GM15510 (cell line): ENCODE results near the gene RAMACL.

Experiments used
- POLR2A ChIP-seq: IDR thresholded peaks from 3 replicates; pipeline ENCODE4 v1.6.1; 2011; ENCODE audit warnings: borderline replicate concordance; ENCODE audit not compliant: insufficient read length; ENCODE audit errors: extremely low read depth

The RAMACL gene

DNA sequence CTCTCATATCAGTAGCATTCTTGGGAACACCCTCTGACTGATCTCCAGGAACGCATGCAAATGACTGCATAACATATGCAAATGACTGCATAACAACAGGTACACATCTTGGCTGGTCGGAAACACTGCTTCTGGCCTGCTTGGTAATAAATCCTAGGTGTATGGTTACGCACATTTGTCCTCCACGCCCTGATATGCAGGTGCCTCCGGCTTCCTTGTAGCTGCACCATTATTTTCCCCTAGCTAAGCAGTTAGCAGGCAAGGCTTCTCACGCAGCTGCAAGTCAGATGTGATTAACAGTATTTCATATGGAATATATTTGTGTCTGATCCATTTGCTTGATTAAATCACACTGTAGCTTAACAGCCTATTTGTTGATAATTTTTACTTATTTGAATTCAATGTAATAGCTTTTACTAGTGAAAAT, 34.6 kb upstream of the RAMACL start:
- no peak for TF ChIP-seq POLR2A

DNA sequence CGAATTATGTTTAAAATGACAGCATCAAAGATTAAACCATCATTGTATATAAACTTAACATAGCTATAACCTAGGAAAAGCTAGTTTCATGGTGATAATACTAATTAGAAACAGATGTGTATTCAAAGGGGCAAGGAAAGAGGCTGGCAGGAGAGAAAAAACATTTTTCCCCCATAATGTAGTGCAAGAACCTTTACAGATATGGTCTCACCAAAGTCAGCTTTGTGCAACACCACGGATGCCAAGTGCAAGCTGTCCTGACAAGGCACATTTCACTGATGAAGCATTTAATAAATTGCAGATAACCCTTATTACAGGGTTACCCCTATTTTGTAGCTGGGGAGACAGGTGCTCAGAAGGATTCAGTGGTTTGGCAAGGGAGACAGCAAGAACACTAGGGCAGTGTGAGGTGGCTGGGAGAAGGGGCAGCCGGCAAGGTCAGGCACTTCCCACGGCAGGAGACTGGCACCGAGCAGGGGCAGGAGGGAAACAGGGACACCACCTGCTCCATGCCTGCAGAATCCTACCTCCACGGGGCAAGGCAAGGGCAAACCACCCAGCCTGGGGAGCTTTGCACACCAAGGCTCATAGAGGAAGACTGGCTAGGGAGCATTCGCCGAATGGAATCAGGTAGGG, 34.1 kb upstream of the RAMACL start:
- TF ChIP-seq POLR2A, result no peak

DNA sequence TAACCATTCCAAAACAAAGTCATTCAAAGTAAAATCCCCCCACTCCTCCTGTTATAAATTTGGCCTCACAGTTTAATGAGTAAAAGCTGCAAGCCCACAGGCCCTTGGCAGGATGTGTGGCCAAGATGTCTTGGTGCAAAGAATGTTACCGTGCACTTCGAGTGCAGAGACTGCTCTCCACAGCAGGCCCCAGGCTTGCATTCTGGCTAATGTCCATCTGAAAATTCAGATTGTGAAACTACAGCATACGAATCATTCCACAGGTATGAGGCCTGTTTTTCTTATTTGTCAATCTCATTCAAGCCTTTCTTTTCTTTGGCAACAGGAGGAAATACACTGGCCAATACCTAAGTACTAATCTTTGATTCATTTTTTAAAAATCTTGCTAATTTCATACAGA, 33.4 kb upstream of the RAMACL start:
- TF ChIP-seq POLR2A, result no peak

DNA sequence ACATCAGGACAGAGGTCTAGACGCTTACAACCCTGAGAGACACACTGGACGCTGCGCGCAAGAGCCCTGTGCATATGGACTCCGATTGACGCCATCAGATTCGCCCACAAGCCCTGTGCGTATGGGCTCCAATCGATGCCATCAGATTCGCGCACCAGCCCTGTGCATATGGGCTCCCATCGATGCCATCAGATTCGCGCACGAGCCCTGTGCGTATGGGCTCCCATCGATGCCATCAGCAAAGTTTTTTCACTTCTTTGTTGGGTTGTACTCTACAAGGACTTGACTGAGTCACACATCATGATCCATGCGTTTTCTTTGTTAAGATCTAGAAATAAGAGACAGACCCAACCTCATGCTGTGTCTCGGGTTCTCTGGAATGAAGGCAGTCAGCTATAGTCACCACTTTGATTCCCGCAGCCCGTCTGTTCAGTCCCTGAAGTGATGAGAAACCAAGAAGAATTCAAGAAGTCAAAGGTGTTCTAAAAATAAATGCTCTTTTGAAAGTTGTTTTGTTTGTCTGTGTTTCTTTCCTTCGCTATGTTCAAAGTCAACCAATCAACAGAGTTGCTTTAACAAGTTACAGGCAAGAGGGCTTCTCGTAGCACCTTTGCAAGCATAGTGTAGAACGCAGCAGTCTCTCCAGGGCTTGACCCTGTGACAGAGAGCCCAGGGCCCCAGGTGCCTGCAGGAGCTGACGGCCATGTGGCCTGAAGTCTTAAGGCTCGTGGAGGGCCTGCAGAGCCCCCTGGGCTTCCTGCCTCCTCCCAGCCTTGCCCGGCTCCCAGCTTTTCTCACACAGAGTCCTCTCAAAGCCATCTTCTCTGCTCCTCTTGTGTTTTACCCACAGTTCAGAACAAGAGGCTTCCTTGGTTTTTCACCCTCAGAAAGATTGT, 32.6 kb upstream of the RAMACL start:
- TF ChIP-seq POLR2A, result no peak

DNA sequence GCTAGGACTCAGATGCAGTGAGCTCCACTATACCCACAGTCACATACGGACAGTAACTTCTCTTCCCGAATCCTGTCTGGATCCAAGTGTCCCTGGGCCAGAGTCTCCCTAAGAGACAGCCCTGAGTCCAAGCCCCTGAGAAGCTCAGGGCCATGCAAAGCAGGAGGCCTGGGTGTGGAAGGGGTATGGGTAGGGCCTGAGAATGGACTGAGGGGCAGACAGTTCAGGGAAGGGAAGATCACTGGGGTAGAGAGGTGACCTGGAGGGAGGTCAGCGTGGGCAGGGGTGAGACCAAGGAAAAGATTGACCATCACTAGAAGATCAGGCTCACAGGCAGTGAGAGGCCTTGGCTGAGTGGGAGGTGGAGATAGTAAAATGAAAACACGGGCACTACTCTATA, 31.8 kb upstream of the RAMACL start:
- TF ChIP-seq POLR2A, result no peak

DNA sequence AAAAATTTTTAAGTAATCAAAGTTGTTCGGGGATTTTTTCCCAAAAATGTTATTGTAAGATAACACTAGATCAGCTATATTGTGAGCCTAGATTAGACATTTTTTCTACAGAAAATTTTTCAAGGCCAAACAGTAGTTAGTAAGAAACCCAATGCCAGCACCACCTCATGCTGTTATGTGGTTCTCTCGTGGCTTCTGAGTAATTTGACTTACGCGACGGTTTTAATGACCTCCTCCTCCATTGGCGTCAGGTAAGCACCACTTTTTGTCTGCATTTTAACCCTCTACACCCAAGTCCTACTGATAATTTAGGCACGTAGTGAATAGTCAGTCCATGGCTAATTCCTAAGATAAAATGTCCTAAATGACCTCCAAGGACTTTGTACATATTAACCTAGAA, 30.9 kb upstream of the RAMACL start:
- no peak for TF ChIP-seq POLR2A

DNA sequence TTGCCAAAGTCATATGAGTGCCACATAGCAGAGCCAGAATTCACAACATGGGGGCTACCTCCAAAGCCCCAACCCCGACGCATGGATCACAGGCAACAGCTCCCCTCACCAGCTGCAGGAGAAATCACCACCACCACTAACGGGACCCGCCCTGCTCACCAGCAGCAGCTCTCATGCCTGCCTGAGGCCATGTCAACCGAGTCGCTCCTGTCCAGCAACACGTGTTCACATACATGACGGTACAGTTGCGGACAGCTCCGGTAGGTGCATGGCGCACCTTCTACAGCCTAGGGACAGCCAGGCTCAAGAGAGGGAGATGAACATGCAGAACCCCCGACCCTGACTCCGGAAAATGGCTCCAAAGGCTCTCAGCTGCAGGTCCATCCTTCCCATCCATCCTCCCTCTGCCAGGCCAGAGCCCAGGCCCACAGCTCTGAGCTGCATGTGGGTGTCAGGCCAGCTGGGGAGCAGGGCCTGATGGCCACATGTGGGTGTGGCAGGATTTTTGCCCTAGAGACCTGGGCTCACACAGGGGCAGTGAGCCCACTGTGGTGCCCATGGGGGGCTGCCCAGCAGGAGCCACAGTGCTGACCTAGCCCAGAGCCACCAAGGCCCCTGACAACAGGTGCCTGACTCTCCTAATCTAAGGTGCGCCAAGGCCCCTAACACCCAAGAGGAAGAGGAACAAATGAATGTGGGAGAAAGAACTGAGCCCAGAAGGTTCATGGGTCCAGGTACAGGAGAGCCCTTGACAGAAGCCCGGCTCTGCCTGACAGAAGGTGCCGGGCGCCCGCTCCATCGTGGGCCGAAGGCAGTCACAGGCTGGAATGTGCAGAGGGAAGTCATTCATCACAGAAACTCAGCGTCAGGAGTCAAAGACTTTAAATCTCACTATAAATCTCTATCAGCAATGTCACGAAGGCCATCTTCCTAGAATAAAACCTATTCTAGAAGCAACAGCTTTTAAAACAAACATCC, 30.1 kb upstream of the RAMACL start:
- no peak for TF ChIP-seq POLR2A

DNA sequence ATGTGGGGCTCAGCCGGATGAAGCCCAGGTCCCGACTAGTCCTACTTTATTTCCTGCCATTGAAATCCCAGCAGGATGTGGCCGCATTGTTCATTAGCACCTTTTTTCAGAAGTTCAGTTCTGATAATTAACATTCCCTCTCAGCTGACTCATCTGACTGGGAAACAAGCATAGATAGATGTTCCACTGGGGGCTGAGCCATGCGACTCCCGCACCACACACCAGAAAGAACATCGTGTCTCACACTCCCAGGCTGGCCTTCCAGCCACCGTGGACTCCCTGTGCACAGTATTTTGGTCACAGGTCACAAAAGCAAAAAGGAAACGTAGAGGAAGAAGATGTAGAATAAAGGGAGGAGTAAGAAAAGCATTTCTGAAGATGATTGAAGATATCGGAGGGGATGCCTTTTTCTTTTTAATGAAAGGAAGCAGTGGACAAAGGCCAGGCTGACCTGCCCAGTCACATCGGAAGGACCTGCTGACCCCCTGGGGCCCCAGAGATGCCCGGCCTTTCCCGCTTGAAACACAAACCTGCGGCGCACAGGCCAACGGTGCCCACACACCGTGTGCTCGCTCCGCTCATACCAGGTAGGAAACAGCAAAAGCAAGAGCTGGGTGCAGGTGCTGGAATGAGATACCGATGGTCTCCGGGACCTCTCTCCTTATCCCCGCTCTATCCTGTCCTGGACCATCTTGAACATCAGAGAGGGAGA, 28.7 kb upstream of the RAMACL start:
- TF ChIP-seq POLR2A, result no peak

DNA sequence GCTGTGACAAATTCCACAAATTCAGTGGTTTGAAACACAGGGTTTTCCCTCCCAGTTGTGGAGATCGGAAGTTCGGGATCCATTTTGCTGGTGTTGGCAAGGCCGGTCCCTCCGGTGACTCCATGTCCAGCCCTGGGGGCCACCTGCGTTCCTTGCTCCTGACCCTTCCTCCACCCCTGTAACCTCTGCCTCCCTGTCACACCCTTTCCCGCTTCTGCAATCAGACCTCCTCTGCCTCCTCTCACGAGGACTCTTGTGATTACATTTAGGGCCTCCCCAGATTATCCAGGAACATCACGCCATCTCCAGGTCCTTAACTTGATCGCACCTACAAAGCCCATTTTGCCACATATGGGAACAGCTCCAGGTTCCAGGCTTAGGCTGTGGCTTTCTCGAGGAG, 28.1 kb upstream of the RAMACL start:
- no peak for TF ChIP-seq POLR2A

DNA sequence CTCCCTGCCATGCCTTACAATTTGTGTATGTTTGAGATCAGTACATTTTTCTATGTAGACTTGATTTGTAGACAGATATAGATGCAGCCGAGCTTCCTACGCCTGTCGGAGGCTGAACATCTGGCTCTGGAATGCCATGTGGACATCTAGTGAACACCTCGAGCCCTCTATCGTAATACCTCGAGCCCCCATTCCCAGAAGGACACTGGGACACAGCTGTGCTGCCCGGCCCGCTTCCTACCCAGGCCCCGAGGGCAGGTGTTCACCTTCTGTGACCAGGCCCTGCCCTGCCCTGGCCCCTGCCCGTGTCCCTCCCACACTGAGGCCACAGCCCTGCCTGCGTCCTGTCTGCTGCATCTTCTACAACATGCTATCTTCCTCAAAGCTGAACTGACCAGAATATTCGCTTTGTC, 27.7 kb upstream of the RAMACL start:
- no peak for TF ChIP-seq POLR2A

DNA sequence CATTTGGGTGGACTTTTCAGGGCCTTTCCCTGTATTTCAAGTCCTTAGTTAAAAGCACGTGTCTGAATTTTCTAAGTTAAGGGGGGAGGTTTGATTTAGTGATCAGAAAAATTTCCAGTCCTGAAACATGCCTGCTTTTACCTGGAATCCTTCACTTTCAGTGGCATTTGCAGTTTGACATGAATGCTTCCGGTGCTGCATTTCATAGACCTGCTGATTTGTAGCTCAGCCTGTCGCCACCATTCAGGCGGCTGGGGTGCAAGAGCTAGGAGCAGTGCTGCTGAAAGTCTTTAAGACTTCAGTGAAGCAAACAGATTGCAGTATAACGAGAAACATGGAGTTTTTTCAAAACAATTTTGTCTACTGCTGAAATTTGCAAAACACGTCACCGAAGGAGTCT, 26.5 kb upstream of the RAMACL start:
- TF ChIP-seq POLR2A, result no peak

DNA sequence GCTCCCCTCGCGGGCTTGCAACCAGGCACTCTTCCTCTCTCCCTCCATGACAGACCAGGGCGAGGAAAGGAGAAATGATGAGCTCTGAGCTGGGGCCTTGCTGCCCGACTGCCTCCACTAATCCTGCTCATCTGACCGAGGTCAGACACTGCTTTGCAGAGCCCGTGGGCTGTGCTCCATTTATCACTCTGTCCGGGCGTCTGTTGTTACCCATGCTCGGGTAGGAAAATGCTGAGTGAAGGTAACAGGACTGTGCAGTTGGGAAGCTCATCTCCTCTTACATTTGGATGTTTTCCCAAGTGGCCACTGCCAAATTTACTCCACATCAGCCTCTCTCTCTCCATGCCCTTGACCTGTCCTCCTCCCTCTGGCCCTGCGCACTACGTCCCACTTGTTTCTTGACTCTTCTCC, 26.0 kb upstream of the RAMACL start:
- no peak for TF ChIP-seq POLR2A

DNA sequence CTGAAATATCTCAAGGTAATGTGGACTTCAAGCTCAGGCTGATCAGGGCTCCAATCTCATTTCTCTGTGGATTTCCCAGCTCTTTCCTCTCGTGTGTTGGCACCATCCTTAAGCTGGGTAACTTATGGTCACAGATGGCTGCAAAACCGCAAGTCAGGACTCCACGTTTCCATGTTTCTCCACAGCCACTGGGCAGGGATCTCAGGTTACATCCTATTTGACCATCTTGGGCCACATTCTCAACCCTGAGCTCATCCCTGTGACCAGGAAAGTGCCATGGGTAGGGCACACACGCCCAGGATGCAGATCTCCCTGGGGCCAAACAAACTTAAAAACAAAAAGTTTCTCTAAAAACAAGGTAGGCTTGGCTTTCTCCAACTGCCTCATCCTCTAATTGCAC, 25.2 kb upstream of the RAMACL start:
- no peak for TF ChIP-seq POLR2A

DNA sequence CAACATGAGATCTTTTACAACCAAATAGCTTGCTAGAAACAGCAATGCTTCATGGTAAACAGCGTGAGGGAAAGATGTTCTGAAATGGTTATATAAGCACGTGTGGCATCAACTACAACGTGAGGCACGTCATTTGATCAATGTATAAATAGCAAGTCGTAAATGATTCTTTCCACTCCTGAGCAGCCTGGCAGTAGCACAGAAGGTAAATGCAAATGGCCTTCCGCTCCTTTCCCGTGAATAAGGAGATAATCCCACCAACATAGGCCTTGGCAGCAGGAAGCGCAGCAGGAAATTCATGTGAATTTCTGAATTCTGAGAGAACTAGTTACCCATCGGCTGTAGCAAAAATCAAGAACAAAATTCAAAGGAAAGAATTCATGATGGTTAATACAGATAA, 23.6 kb upstream of the RAMACL start:
- TF ChIP-seq POLR2A, result no peak
